ENCODE data around the gene AMPH. TPM values are rescaled to one million over a fixed set of nuclear protein-coding genes. Genes with fewer than 3 reads are reported as not detected.

The AMPH gene
- total RNA-seq, 1 experiment from 2014 or later = not detected

- ATAC-seq = no peak
- no TSS peak for BruUV-seq (replicated peaks)
- ChIA-PET RAD21 (ENCODE audit: low non-redundant PET in 1 of 2, low total read pairs in 2 of 2, uncharacterized antibody in 2 of 2, unreplicated experiment in 2 of 2) (no interaction called here), CTCF (interaction anchor here (1.5 kb wide), 1 partner anchor 13 kb away, joined by 3 read pairs; no protein-coding TSS in a partner anchor), POLR2A (no interaction called here)
- H3K27ac ChIP-seq (ENCODE audit: low read depth, low read length) = no peak overlapping the region
- H3K4me1 ChIP-seq (ENCODE audit: control insufficient read depth in 1 of 2, insufficient read depth in 2 of 2, low read length in 2 of 2) = no peaks in the 10 kb centered on the region
- TF ChIP-seq ATF3 (IDR thresholded peaks at IDR 0.05) (no peak), ELF1 (IDR thresholded peaks at IDR 0.05; ENCODE audit: borderline replicate concordance, low read depth) (no peak), REST (IDR thresholded peaks at IDR 0.05; ENCODE audit: low read depth) (no peak), EGR1 (IDR thresholded peaks at IDR 0.05; ENCODE audit: low read depth) (no peak), EZH2phosphoT487 (IDR thresholded peaks at IDR 0.05; ENCODE audit: borderline replicate concordance) (no peak), YY1 (IDR thresholded peaks at IDR 0.05; ENCODE audit: extremely low read depth, insufficient replicate concordance, low read depth, low read length) (no peak), SP1 (IDR thresholded peaks at IDR 0.05; ENCODE audit: low read depth) (no peak), POLR2AphosphoS5 (IDR thresholded peaks at IDR 0.05; ENCODE audit: low read depth, low read length) (no peak), POLR2A (IDR thresholded peaks at IDR 0.05; ENCODE audit: borderline replicate concordance, extremely low read depth, insufficient read depth, insufficient read length) (no peak), FOSL1 (IDR thresholded peaks at IDR 0.05; ENCODE audit: low read depth) (no peak), ZFX (IDR thresholded peaks at IDR 0.05) (no peak), RAD21 (IDR thresholded peaks at IDR 0.05; ENCODE audit: low read depth) (no peak), SIN3A (IDR thresholded peaks at IDR 0.05; ENCODE audit: low read depth) (no peak)
- H3K4me2 ChIP-seq (ENCODE audit: low read length) = no peak overlapping the region
- H3K9me2 ChIP-seq (ENCODE audit: insufficient read depth) = no peaks in the 10 kb centered on the region
- no peak overlapping the region for H3K9ac ChIP-seq (ENCODE audit: low read length)
- H3K79me2 ChIP-seq (ENCODE audit: insufficient read depth, low read length) = no peaks in the 10 kb centered on the region
- H3K9me3 ChIP-seq (ENCODE audit: control insufficient read depth in 1 of 2, insufficient read depth in 1 of 2, low read depth in 1 of 2, low read length in 2 of 2) = no peaks in the 10 kb centered on the region
- intact Hi-C loops (cut with micrococcal nuclease) = no loop called here
- H4K20me1 ChIP-seq (ENCODE audit: insufficient read depth) = no peaks in the 10 kb centered on the region
- H2AFZ ChIP-seq (ENCODE audit: low read depth, low read length, poor library complexity, severe bottlenecking) = no peak overlapping the region
- DNase-seq (ENCODE audit: low read depth, low spot score) = no peak
- H3K4me3 ChIP-seq (replicated peaks in 1 of 2; ENCODE audit: low read depth in 1 of 2, low read length in 2 of 2) = no peak overlapping the region
- no peaks in the 10 kb centered on the region for H3K36me3 ChIP-seq (ENCODE audit: control insufficient read depth in 1 of 2, insufficient read depth in 2 of 2, low read length in 2 of 2)
- peaks cover 30% of the 10 kb centered on the region for H3K27me3 ChIP-seq (ENCODE audit: insufficient read depth, low read length)
Measured at GRCh38 chr7:38541440-38541839, 89.7 kb downstream of the AMPH start.

Data from HCT116 (cell line).